Stimulated activated CD4-positive, alpha-beta T cell treated with anti-CD3 and anti-CD28 coated beads, Interleukin-15, amount 100 ng/mL, for 48 hours (primary cell): Measurements from ENCODE around the gene MRPS18B.
"Not testable (repeated sequence)": the region's sequence is repeated elsewhere in the genome, so short reads cannot be mapped to it uniquely, and the experiment has no call there.

Experiments
- DNase-seq, 2 donors: peaks; one replicate each; pipeline ENCODE4 v3.0.0-alpha.2; 2020; ENCODE audit warnings: low read depth in 2 of 2

The MRPS18B gene

DNA sequence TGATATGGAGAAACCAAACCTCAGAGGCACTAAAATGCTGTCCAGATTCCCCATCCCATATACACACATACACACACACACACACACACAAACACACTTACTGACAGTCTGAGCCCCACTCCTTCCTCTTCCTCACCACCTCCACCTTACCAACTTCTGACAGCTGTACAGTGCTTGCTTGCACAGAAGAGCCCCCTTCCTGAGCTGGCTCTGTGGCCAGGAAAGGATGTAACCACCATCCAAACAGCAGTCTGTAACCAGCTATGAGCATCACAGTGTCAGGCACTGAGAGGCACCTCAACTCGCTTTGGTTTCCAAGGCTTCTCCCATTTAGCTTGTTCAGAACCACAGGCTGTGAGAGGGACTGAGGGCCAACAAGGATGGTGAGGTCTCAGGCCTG lies 23.4 kb downstream of the MRPS18B start:
- DNase-seq: no peak

DNA sequence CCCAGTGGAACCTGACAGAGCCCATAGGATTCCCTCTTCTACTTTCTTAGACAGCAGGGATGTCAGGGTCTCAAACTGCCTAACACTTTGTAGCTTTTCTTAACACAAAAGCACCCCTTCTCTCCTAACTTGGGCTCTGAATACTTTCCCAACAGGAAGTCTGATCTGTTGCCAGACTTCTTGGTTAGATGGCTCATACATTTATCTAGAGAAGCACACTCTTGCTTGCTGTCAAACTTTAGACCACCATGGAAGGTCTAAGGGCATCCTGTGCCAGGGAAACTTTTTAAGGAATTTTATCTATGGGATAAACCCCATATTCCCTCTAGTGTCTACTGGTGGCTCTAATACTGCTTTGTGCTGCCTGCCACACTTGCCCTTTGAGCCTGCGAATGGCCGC lies 26.0 kb downstream of the MRPS18B start:
- no peak for DNase-seq

DNA sequence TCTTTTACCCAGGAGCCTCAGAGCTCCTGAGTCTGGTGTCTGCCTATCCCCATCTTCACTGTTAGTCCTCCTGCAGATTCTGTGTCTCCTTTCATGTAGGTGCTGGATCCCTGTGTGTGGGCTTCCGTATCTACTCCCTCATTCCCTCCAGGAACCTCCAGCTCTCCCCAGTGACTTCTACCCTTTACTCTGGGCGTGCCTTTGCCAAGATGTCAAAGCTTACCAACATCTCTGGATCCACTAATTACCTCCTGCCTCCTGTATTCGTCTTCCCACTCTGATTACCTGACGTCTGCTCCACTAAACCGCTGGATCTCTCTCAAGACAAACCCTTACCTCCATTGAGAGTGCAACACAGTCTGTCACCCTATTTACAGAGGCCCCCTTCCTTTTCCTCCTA lies 27.1 kb downstream of the MRPS18B start:
- DNase-seq: no peak

DNA sequence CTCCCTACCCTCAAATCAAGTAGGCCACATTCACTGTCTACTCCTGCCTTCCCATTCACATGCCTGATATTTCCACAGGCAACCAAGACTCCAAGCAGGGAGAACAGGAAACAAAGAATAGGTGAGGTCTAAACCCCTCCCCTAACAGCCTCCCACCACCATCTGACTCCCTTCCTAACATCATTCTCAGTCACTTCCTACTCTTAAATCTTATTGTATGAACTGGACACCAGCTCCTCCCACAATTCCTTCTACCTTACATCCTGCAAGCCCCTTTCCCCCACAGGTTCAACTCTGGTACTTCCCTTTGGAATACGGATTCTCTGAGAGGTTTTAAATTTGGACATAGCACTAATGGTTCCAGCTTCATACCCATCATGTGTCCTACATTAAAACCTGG lies 28.3 kb downstream of the MRPS18B start:
- DNase-seq: no peak

DNA sequence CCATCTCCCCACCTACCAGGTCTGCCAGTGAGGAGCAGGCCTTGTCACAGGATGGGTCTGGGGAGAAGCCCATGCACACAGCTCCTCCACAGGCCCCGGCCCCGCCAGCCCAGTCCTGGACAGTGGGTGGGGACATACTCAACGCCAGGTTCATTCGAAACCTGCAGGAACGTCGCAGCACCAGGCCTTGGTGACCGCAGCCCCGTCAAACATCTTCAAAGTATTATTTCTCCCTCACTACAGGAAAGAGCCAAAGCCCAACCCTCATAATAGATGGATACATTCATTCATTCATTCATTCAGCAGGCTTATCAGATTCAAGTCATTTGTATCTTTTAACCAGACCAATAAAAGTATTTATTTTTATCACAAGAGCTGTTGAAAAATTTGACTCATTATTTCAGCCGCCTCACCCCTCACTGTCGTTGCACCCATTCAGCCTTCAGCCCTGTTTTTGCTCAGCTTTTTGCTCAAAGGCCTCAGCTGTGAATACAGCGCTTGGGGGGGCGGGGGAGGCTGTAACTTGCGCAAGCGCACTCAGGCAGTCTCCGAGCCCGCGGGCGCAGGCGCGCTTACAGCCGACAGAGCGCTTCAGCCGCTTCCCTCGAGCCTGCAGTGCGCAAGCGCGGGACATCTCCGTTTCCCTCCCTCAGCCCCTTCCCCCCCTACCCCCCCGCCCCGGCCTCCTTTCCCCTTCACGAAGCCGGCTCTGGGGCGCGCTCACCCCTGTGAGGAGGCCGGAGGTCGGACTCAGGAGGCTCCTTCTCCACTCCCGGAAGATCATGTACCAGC lies 29.0 kb downstream of the MRPS18B start, which contains the start of gene C6orf136:
Gene C6orf136, plus strand, starts transcription at position 684 of the 792 bp plus-strand sequence. Its CDS starts 99 bp downstream, at position 783.
- peak; percentile 88 to 90 for DNase-seq

DNA sequence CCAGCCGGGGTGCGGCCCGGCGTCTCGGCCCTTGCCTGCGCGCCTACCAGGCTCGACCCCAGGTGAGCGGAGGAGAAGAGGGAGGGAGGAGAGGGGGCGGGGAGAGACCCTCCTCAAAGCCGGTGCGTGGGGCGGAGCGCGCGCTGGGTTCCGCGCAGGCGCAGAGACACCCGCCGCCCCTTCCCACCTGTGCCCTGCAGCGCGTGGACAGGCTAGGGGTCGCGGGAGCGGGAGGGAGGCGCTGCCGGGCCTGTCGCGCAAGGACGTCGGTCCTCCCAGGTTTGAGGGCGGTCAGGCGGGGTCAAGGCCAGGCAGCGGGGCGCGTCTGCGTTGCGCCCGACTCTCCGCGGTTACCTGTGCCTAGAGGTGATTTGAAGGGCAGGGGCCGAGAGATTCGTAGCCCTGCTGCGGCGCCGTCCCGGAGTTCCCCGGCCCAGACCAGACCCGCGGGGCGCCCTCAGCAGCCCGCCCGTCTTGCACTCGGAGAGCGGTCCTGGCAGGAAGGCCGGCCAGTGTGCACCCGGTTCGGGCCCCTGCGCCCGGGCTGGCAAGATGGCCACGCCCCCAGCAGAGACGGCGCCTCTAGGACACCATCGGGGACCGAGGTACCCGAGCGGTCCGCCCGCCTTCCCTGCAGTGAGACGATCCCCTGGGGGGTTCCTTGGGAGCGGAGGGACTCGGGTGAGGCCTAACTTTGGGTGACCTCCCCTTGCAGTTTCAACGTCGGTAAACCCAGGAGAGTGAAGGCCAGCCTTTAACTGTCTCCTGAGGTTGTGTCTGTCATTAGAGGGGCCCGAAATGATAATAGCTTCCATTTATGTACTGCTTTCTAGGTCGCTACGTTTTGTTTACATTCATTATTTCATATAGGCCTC lies 29.8 kb downstream of the MRPS18B start:
- peak; percentile 60 to 63 for DNase-seq

DNA sequence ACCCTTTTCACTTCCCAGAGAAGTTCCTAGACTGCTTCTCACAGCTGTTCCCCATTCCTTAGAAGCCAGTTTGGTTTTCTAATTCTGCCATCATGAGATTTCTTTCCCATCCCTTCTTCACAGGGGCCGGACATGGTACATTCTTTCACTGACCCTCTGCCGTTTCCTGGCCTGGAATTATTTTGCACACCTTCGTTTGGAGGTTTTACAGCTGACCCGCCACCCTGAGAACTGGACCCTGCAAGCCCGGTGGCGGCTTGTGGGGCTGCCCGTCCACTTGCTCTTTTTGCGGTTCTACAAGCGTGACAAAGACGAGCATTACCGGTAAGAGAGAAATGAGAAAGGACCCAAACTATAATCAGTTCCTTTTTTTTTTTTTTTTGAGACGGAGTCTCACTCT lies 33.5 kb downstream of the MRPS18B start:
- no peak for DNase-seq

DNA sequence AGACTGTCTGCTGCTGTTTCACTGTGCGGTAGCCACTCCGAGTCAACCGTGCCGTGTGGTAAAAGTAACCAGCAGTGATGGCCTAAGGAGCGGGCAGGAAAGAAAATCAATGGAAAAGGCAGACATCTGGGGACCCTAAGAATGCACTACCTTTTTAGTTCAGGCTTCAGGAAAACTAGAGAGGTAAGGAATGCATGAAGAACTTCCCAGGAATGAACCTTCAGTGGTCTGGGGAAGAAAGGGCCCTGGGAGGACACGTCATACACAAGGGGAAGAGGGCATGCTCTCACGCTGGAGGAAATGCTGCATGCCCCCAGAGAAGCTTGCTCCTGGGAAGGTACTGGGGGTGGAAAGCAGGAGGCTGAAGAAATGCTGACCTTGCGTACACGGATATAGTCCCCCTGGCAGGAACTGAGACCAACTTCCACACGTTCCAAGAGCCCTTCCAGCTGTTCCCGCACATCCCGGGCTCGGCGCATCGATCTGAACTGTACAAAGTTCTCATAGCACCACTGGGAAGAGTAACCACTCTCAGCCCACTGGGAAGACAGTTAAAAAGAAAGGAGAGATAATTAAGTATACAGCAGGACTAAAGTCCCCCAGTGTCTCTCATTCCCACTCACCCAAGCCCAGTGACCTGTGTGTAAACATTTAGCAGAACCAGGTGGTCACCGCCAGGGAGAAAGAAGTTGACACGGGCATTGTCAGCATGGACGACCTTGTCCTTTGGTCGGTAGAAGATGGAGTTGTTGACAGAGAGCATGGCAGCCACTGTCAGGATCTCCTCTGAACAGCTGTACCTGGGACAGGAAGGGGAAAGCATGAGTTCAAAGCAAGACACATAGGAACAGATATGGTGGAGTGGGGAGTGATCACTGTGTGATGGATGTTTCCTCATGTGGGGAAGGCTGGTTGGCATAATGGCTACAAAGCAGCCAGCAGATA lies 37.4 kb downstream of the MRPS18B start:
- no peak for DNase-seq

DNA sequence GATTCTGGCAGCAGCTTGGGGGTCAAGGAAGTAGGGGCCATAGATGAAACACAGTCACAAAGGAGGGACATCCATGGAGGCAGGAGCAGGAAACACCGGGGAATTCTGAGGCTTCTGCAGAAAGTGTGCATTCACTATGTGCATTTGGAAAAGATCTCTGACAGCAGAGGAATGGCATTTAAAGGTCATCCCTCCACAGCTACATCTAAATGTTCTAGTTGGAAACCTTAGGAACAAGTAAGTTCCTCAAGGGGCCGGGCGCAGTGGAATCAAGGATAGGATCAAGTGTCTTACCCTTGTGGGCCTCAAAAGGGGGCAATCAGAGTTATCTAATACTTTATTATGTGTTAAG lies 38.1 kb downstream of the MRPS18B start:
- no peak for DNase-seq

DNA sequence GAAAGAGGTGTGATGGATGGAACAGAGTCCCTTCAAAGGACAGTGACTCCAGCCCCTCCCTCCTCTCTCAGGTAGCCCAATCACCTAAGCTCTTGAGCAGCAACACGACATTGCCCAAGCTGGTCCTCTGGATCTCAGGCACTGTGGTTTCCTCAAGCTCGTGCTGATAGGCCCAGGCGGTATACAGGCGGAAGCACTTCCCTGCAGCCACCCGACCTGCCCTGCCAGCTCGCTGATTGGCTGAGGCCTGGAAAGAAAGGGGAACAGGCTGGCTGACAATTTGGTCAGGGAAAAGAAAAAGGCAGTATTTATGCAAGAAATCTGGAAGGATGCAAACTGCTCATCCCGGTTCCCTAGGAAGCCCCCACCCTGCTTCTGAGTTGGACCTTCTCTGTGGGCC lies 38.9 kb downstream of the MRPS18B start:
- DNase-seq: no peak

DNA sequence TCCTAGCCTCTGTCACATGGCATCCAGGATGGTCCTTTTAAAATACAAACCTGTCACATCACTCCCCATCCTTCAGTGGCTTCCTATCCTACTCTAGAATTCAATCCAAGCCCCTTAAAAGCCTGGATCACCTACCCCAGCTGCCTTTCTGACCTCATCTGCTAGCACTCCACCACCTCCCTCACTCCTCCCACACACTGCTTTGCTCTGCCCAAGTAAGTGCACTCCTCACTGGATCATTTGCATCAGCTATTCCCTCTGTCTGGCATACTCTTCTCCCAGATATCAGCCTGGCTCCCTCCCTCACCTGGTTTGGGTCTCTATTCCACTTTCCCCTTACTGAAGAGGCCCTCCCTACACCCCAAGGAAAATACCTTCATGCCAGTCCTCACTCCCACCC lies 39.8 kb downstream of the MRPS18B start:
- no peak for DNase-seq

DNA sequence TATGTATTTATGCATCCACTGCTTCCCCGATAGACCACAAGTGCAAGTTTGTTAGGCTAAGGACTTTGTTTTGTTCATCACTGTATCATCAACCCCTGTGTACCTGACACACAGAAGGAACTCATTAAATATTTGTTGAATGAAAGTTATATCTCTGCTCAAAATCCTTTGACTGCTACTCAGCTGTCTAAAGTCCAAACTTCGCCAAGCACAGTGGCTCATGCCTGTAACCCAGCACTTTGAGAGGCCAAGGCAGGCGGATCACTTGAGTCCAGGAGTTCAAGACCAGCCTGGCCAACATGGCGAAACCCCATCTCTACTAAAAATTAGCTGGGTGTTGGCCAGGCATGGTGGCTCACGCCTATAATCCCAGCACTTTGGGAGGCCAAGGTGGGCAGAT lies 40.3 kb downstream of the MRPS18B start:
- DNase-seq: not testable (repeated sequence)

DNA sequence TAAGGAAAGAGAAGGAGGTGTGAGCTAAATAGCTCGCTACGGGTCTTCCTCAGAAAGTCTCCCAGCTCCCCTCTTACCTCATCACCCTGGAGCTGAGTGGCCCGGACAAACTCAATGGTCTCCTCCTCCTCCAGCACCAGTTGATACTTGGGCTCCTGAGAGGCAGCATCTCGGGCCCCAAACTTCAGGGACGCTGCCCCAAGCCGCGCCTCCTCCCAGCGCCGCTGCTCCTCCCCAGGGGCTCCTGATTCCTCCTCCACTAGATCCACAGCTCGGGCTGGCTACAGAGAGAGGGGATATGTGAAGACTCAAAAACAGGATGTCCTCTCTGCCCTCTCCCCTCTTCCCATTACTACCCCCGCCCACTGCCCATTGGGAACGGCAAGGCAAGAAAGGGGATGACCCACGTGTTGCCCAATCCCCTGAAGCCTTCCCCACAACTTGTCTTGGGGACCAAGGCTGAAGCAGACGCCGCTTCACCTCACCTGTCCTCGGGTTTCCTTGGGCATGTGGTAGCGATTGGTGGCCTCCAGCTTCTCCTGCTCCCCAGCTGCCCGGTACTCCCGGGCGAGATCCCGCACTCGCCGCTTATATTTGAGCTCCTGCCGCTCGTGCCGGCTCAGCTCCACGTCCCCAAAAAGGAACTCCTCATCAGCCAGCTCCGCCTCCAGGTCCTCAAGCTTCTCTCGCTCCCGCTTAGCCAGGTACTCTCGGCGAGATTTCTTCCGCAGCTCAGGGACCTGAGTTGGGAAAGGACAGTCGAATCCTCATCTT lies 47.5 kb downstream of the MRPS18B start:
- DNase-seq: no peak

DNA sequence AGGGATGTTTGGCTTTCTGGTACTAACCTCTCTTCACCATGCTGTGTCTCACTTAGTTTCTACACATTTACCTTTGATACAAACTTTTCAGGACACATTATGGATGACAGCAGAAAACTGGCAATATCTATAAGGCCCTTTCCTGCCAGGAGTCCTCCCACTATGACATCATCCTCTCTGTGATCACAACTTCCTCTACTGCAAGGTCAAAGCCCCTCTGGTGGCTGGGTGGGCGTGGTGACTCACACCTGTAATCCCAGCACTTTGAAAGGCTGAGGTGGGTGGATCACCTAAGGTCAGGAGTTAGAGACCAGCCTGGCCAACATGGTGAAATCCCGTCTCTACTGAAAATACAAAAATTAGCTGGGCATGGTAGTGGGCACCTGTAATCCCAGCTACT lies 48.7 kb downstream of the MRPS18B start:
- peak in 1 of 2 donors; percentile 29 for DNase-seq

DNA sequence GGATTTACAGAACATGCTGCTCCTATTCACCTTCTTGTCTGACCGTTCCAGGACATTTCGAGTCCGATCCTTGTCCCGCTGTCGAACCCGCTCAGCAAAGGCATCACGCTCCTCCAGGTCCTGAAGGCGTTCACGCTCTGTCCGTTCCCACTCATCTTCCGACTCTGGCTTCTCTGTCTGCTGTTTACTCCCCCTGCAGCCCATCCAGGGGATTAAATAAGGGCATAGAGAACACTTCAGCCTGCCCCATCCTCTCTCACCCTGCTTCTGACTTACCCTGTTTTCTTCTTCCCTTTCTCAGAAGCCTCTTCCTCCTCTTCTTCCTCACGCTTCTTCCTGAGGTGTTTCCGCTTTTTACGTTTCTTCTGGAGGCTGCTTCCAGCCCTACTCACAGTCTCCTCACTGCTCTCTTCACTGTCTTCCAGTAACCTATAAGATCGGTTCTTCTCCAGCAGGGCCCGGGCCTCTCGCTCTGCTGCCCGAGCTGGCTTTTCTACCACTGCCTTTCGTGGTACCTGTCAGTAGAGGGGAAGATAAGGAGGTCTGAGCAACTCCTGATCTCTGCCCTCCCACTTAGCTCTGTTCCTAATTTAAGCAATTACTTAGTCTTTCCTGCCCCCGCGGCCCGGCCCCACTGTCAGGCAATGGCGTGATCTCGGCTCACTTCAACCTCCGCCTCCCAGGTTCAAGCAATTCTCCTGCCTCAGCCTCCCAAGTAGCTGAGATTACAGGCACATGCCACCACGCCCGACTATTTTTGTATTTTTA lies 53.3 kb downstream of the MRPS18B start:
- DNase-seq: no peak

DNA sequence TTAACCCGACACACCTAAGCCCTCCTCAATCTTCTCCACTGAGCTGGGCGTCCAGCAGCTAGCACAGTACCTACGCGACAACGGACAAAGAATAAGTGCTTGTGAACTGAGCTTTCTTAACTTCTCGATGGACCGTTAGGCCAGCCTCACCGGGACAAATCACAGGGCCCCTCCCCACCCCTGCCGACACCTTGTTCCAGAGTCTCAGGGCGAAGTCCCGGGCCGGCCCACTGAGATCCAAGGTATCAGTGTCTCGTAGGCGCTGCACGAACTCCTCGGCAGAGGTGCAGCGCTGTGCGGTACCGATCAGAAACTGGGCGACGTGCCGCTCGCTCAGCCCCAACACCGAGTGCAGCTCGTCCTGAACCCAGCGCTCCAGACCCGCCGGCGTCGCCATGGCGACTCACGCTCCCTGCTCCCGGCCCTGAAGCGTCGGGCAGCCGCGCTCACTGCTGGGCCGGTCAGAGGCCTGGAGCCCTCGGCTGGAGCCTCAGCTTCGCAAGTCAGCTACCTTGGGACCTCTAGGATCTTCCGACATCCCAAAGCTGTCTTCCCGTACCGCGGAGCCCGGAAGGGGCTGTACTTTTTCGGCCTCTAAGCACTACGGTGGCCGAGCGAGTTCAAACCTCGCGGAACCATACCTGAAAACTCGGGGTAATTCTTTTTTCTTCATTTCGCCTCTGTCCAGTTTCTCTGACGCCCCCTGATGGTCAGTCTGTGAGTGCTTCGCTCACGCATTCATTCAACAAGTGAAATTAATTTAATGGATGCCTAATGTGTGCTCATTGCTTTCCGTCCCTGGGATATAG lies 55.0 kb downstream of the MRPS18B start, which contains the start of gene DHX16:
Gene DHX16, minus strand, starts transcription at position 562 of the 809 bp plus-strand sequence. Its CDS starts 165 bp downstream, at position 397.
- peak; percentile 77 to 89 for DNase-seq
